IPS-NIHi11 (cell line): ENCODE results near the gene AKNA.

Source experiments
- DNase-seq: peaks from one replicate; pipeline ENCODE4 v3.0.0; 2012; ENCODE audit warnings: mixed read lengths, low spot score

The AKNA gene

GRCh38 chr9:114362394-114362793 is 25.4 kb downstream of the AKNA start:
- no peak for DNase-seq

- no peak for DNase-seq
These were observed 26.2 kb downstream of the AKNA start for GRCh38 chr9:114361542-114361941.

GRCh38 chr9:114359801-114360200 is 28.0 kb downstream of the AKNA start:
- no peak for DNase-seq

GRCh38 chr9:114357911-114358328 is 29.9 kb downstream of the AKNA start:
- DNase-seq, result no peak

- DNase-seq, result no peak
These were observed 30.4 kb downstream of the AKNA start for GRCh38 chr9:114357360-114357759.

GRCh38 chr9:114356792-114357191 is 31.0 kb downstream of the AKNA start:
- DNase-seq, result no peak

GRCh38 chr9:114355821-114356220 is 32.0 kb downstream of the AKNA start:
- no peak for DNase-seq

GRCh38 chr9:114351932-114352331 is 35.9 kb downstream of the AKNA start:
- no peak for DNase-seq

- DNase-seq, result no peak
These were observed 37.0 kb downstream of the AKNA start for GRCh38 chr9:114350636-114351401.

GRCh38 chr9:114349713-114350480 is 37.9 kb downstream of the AKNA start:
- DNase-seq, result no peak

- peak; percentile 86 for DNase-seq
These were observed 38.8 kb downstream of the AKNA start for GRCh38 chr9:114348906-114349482.

GRCh38 chr9:114348261-114348905 is 39.4 kb downstream of the AKNA start:
- DNase-seq, result no peak

GRCh38 chr9:114347675-114348074 is 40.1 kb downstream of the AKNA start:
- no peak for DNase-seq

- DNase-seq, result no peak
These were observed 41.6 kb downstream of the AKNA start for GRCh38 chr9:114346146-114346545.

GRCh38 chr9:114345493-114346065 is 42.2 kb downstream of the AKNA start:
- no peak for DNase-seq

- DNase-seq, result no peak
These were observed 43.1 kb downstream of the AKNA start for GRCh38 chr9:114344692-114345091.

GRCh38 chr9:114344188-114344566 is 43.6 kb downstream of the AKNA start:
- no peak for DNase-seq

GRCh38 chr9:114343471-114344187 is 44.2 kb downstream of the AKNA start:
- no peak for DNase-seq

GRCh38 chr9:114342755-114343440 is 44.9 kb downstream of the AKNA start:
- no peak for DNase-seq

- DNase-seq, result no peak
These were observed 45.8 kb downstream of the AKNA start for GRCh38 chr9:114341991-114342390.
